AG09319 (cell line): Measurements from ENCODE around the gene TUBB.

Experiments used
- DNase-seq: peaks from one replicate; pipeline ENCODE4 v3.0.0-alpha.2; 2010; ENCODE audit warnings: low read depth; ENCODE audit errors: extremely low read depth
- CTCF ChIP-seq: IDR thresholded peaks from 2 replicates; pipeline ENCODE4 v1.5.1; 2011; ENCODE audit warnings: low read depth, mild to moderate bottlenecking, inconsistent platforms, low read length, moderate library complexity

The TUBB gene

GRCh38 chr6:30724906-30725667 is 4.9 kb downstream of the TUBB start:
- no peak for TF ChIP-seq CTCF
- DNase-seq = no peak

- no peak for TF ChIP-seq CTCF
- no peak for DNase-seq
Measured at GRCh38 chr6:30725713-30726505, 5.8 kb downstream of the TUBB start.

GRCh38 chr6:30726506-30727413 is 6.6 kb downstream of the TUBB start:
- DNase-seq = no peak
- no peak for TF ChIP-seq CTCF

GRCh38 chr6:30727920-30728553 is 7.9 kb downstream of the TUBB start:
- peak; percentile 37 for TF ChIP-seq CTCF

GRCh38 chr6:30730601-30731435 is 10.7 kb downstream of the TUBB start:
- peak; percentile 30 for TF ChIP-seq CTCF
- DNase-seq = no peak

More at GRCh38 chr6:30727920-30728553, 7.9 kb downstream of the TUBB start:
- DNase-seq = no peak

GRCh38 chr6:30732237-30732943 is 12.2 kb downstream of the TUBB start:
- DNase-seq = no peak
- no peak for TF ChIP-seq CTCF
